Astrocyte of the cerebellum (primary cell): Measurements from ENCODE around the gene JMJD1C.
"Not testable (repeated sequence)": the region's sequence is repeated elsewhere in the genome, so short reads cannot be mapped to it uniquely, and the experiment has no call there.

ENCODE experiments used
- DNase-seq: peaks from one replicate; pipeline ENCODE4 v3.0.0-alpha.2; 2011; ENCODE audit warnings: low read depth
- H3K4me3 ChIP-seq: 2 replicates; pipeline ENCODE4 v1.5.1; 2011; ENCODE audit warnings: mild to moderate bottlenecking, low read depth, low read length, moderate library complexity
- in situ Hi-C: cut with HindIII; loops from 2 replicates; pipeline ENCODE4 v1.10.0; 2017; ENCODE audit warnings: low sequenced_read_pairs
- TF ChIP-seq, protein P1 (sequence below): IDR thresholded peaks from 2 replicates; pipeline ENCODE4 v1.5.1; 2012; ENCODE audit warnings: low read length, low read depth, moderate library complexity, mild to moderate bottlenecking; ENCODE audit errors: missing control alignments

Gene JMJD1C

GRCh38 chr10:63343476-63343875, 122.3 kb downstream of the JMJD1C start:
- in situ Hi-C loops: no loop called here
- peak; percentile 8 for DNase-seq
- TF ChIP-seq, protein P1, sequence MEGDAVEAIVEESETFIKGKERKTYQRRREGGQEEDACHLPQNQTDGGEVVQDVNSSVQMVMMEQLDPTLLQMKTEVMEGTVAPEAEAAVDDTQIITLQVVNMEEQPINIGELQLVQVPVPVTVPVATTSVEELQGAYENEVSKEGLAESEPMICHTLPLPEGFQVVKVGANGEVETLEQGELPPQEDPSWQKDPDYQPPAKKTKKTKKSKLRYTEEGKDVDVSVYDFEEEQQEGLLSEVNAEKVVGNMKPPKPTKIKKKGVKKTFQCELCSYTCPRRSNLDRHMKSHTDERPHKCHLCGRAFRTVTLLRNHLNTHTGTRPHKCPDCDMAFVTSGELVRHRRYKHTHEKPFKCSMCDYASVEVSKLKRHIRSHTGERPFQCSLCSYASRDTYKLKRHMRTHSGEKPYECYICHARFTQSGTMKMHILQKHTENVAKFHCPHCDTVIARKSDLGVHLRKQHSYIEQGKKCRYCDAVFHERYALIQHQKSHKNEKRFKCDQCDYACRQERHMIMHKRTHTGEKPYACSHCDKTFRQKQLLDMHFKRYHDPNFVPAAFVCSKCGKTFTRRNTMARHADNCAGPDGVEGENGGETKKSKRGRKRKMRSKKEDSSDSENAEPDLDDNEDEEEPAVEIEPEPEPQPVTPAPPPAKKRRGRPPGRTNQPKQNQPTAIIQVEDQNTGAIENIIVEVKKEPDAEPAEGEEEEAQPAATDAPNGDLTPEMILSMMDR: no peak

DNA sequence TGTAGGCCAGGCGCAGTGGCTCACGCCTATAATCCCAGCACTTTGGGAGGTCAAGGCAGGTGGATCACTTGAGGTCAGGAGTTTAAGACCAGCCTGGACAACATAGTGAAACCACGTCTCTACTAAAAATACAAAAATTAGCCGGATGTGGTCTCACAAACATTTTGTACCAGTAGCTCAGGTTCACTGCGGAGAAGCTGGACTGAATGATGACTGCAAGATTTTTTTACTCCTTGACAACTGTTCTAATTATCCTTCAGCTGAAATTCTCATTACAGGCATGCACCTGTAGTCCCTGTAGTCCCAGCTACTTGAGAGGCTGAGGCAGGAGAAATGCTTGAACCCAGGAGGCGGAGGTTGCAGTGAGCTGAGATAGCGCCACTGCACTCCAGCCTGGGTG, 126.1 kb downstream of the JMJD1C start:
- H3K4me3 ChIP-seq, DNase-seq, in situ Hi-C loops: not testable (repeated sequence)

More at GRCh38 chr10:63343476-63343875, 122.3 kb downstream of the JMJD1C start:
- no peak overlapping the region for H3K4me3 ChIP-seq

DNA sequence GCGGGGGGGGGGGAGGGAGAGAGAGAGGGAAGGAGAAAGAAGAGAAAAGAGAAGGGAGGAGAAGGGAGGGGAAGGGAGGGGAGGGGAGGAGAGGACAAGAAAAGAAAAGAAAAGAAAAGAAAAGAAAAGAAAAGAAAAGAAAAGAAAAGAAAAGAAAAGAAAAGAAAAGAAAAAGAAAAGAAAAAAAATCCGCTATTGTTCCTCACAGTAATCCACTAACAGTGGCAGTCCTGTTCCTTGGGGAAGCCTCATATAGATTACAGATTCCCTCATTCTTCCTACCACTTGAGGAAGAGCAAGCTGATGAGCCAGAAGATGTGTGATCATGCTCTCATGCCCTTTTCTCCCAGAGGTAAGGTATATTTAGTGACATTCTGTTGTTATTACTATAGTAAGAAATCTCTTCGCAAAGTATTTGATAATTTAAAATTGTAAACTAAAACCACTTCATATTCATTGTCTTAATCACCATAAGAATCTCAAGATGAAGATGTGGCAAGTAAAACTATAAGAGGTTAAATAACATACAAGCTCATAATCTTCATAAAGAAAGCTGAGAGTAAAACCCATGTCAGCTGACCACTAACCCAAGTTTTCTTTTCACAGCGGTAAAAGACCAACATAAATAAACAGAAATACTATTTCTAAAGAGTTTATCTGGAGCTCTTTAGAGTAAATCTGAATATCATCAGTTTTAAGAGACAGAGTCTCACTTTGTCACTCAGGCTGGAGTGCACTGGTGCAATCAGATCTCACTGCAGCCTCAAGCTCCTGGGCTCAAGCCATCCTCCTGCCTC, 128.1 kb downstream of the JMJD1C start:
- H3K4me3 ChIP-seq: no peak overlapping the region
- TF ChIP-seq, protein P1: no peak
- in situ Hi-C loops: no loop called here

GRCh38 chr10:63331586-63331985, 134.2 kb downstream of the JMJD1C start:
- DNase-seq: no peak
- H3K4me3 ChIP-seq: no peak overlapping the region
- in situ Hi-C loops: no loop called here
- TF ChIP-seq, protein P1: no peak

More for the DNA sequence above, 128.1 kb downstream of the JMJD1C start:
- DNase-seq: no peak

GRCh38 chr10:63324495-63324854, 141.3 kb downstream of the JMJD1C start:
- DNase-seq: no peak
- TF ChIP-seq, protein P1: no peak
- no peak overlapping the region for H3K4me3 ChIP-seq
- in situ Hi-C loops: no loop called here

GRCh38 chr10:63323701-63324494, 141.9 kb downstream of the JMJD1C start:
- no peak overlapping the region for H3K4me3 ChIP-seq
- in situ Hi-C loops: no loop called here
- TF ChIP-seq, protein P1: no peak
- no peak for DNase-seq

DNA sequence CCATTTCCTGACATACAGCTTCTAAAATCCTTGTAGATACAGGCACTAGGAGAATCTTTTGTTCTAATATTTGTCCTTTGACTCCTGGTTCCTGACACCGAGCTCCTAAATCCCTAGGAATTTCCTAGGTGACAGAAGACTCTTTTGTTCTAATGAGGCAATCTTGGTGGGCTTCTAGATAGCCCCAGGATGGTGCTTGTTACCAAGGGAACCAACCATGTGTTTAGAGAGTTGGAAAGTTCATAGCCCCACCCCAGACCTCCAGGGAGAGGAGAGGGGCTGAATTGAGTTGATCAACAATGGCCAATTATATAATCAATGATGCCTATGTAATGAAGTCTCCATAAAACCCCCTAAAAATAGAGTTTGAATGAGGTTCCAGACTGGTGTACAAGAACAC, 145.1 kb downstream of the JMJD1C start:
- DNase-seq: no peak
- no peak overlapping the region for H3K4me3 ChIP-seq
- in situ Hi-C loops: no loop called here
- TF ChIP-seq, protein P1: no peak
